ENCODE data around the gene GRIA4. TPM values are rescaled to one million over a fixed set of nuclear protein-coding genes. Genes with fewer than 3 reads are reported as not detected.

GRIA4 gene
- total and polyA plus RNA-seq, 2 donors (not counting 1 experiment from before 2014, with no cell fraction given), result 0.15 to 0.50 TPM

DNA sequence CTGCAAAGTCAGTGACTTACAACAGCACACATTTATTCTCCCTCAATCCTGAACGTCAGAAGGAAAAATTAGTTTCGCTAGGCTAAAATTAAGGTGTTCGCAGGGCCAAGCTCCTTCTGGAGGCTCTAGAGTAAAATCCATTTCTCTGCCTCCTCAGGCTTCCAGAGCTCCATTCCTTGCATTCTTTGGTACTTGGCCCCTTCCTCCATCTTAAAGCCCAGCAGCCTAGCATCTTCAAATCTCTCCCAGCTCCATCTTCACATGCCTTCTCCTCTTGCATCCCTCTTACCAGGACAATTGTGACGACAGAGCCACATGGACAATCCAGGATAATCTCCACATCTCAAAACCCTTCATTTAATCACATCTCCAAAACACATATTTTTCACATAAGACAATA, 165.0 kb downstream of the GRIA4 start:
- no peak overlapping the region for H3K4me3 ChIP-seq (replicated peaks in 1 of 4; ENCODE audit: control extremely low read depth in 1 of 4, insufficient read depth in 1 of 4, low read depth in 3 of 4, low read length in 4 of 4)
- no peak for DNase-seq (ENCODE audit: low read depth in 2 of 2)
- no peaks in the 10 kb centered on the region for H3K79me2 ChIP-seq (ENCODE audit: control insufficient read depth, insufficient read depth, low read length)
- TF ChIP-seq, protein P1, sequence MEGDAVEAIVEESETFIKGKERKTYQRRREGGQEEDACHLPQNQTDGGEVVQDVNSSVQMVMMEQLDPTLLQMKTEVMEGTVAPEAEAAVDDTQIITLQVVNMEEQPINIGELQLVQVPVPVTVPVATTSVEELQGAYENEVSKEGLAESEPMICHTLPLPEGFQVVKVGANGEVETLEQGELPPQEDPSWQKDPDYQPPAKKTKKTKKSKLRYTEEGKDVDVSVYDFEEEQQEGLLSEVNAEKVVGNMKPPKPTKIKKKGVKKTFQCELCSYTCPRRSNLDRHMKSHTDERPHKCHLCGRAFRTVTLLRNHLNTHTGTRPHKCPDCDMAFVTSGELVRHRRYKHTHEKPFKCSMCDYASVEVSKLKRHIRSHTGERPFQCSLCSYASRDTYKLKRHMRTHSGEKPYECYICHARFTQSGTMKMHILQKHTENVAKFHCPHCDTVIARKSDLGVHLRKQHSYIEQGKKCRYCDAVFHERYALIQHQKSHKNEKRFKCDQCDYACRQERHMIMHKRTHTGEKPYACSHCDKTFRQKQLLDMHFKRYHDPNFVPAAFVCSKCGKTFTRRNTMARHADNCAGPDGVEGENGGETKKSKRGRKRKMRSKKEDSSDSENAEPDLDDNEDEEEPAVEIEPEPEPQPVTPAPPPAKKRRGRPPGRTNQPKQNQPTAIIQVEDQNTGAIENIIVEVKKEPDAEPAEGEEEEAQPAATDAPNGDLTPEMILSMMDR (conservative IDR thresholded peaks at IDR 0.05 in 1 of 2, IDR thresholded peaks at IDR 0.05 in 1 of 2; ENCODE audit: low read depth in 1 of 2, low read length in 2 of 2), result no peak
- no peak for TF ChIP-seq EZH2 (IDR thresholded peaks at IDR 0.05; ENCODE audit: low read length, missing control alignments)
- H3K27ac ChIP-seq (ENCODE audit: insufficient read depth, low read length), result no peak overlapping the region
- no peaks in the 10 kb centered on the region for H3K36me3 ChIP-seq (ENCODE audit: control insufficient read depth, insufficient read depth, low read length)
- no peak overlapping the region for H3K4me2 ChIP-seq (ENCODE audit: extremely low read depth, insufficient read depth, low read length)
- H3K27me3 ChIP-seq (ENCODE audit: control insufficient read depth, insufficient read depth, low read length), result no peaks in the 10 kb centered on the region
- H3K4me1 ChIP-seq (ENCODE audit: control insufficient read depth, extremely low read depth, insufficient read depth, low read length), result no peaks in the 10 kb centered on the region
- no peak overlapping the region for H2AFZ ChIP-seq (ENCODE audit: low read length)
- H3K9me3 ChIP-seq (ENCODE audit: control insufficient read depth, insufficient read depth, low read depth, low read length), result no peaks in the 10 kb centered on the region
- no peaks in the 10 kb centered on the region for H4K20me1 ChIP-seq (ENCODE audit: control insufficient read depth, extremely low read depth, insufficient read depth, low read length)
- no peak overlapping the region for H3K9ac ChIP-seq (ENCODE audit: insufficient read depth, low read length)

DNA sequence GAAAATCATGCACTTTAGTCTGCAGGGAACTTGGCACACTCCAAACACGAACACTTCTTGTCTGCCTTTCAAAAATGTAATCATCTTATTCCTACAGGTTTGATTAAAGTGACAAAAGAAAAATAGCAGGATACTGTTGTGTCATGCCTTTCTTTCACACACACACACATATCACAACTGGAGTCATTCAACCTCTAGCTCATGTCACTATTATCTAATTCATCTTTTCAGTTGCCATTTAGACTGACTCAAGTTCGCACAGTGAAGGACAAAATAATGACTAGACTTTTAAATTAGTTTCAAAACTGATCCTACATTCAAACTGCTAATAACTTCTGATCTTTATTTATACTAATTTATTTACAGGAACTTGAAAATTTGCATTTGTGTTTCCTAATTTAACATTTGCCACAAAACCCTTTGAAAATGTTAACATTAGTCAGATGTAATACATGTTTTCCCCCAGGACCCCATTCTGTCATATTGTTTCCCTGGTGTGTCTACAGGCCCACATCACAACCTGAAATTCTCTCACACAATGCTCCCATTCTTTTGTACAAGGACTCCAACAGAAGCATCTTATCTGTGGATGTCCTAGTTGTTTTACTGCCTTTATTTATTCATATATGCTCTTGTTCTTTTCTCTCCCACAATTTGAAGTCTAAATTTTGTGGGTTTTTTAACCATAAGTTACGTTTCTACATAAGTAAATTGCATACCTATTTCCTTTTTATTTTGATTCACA, 171.1 kb downstream of the GRIA4 start:
- H3K36me3 ChIP-seq (ENCODE audit: control insufficient read depth, insufficient read depth, low read length), result no peaks in the 10 kb centered on the region
- no peak overlapping the region for H2AFZ ChIP-seq (ENCODE audit: low read length)
- no peak overlapping the region for H3K9ac ChIP-seq (ENCODE audit: insufficient read depth, low read length)
- no peaks in the 10 kb centered on the region for H3K9me3 ChIP-seq (ENCODE audit: control insufficient read depth, insufficient read depth, low read depth, low read length)
- TF ChIP-seq, protein P1 (conservative IDR thresholded peaks at IDR 0.05 in 1 of 2, IDR thresholded peaks at IDR 0.05 in 1 of 2; ENCODE audit: low read depth in 1 of 2, low read length in 2 of 2), result no peak
- no peak for TF ChIP-seq EZH2 (IDR thresholded peaks at IDR 0.05; ENCODE audit: low read length, missing control alignments)
- H3K4me1 ChIP-seq (ENCODE audit: control insufficient read depth, extremely low read depth, insufficient read depth, low read length), result no peaks in the 10 kb centered on the region
- DNase-seq (ENCODE audit: low read depth in 2 of 2), result no peak
- no peaks in the 10 kb centered on the region for H4K20me1 ChIP-seq (ENCODE audit: control insufficient read depth, extremely low read depth, insufficient read depth, low read length)
- no peaks in the 10 kb centered on the region for H3K27me3 ChIP-seq (ENCODE audit: control insufficient read depth, insufficient read depth, low read length)
- H3K4me2 ChIP-seq (ENCODE audit: extremely low read depth, insufficient read depth, low read length), result no peak overlapping the region
- no peak overlapping the region for H3K27ac ChIP-seq (ENCODE audit: insufficient read depth, low read length)
- no peak overlapping the region for H3K4me3 ChIP-seq (replicated peaks in 1 of 4; ENCODE audit: control extremely low read depth in 1 of 4, insufficient read depth in 1 of 4, low read depth in 3 of 4, low read length in 4 of 4)
- H3K79me2 ChIP-seq (ENCODE audit: control insufficient read depth, insufficient read depth, low read length), result no peaks in the 10 kb centered on the region

DNA sequence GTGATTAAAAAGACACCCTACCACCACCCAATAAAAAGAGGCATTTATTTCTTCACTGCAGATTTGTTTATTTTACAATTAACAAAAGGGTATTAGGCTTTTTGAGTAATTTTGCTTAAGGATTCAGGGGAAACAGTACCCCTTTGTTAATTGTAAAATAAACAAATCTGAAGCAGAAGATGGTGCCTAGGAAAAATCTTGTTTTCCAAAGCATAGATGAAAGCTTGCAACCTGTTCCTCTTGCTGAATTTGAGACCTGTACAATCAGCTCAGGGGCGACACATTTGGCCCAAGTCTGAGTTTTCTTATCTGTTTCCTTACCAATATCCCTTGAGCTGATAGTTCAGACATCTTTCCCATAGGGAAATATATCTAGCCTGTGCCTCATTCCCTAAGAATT, 171.9 kb downstream of the GRIA4 start:
- no peak for TF ChIP-seq EZH2 (IDR thresholded peaks at IDR 0.05; ENCODE audit: low read length, missing control alignments)
- TF ChIP-seq, protein P1 (conservative IDR thresholded peaks at IDR 0.05 in 1 of 2, IDR thresholded peaks at IDR 0.05 in 1 of 2; ENCODE audit: low read depth in 1 of 2, low read length in 2 of 2), result no peak
- Histone ChIP-seq H3K9ac (ENCODE audit: insufficient read depth, low read length) (no peak overlapping the region), H4K20me1 (ENCODE audit: control insufficient read depth, extremely low read depth, insufficient read depth, low read length) (no peaks in the 10 kb centered on the region)

More for the DNA sequence above, 171.9 kb downstream of the GRIA4 start:
- Histone ChIP-seq H3K36me3 (ENCODE audit: control insufficient read depth, insufficient read depth, low read length) (no peaks in the 10 kb centered on the region), H3K4me3 (replicated peaks in 1 of 4; ENCODE audit: control extremely low read depth in 1 of 4, insufficient read depth in 1 of 4, low read depth in 3 of 4, low read length in 4 of 4) (no peak overlapping the region), H3K79me2 (ENCODE audit: control insufficient read depth, insufficient read depth, low read length) (no peaks in the 10 kb centered on the region), H3K27ac (ENCODE audit: insufficient read depth, low read length) (no peak overlapping the region), H2AFZ (ENCODE audit: low read length) (no peak overlapping the region), H3K4me1 (ENCODE audit: control insufficient read depth, extremely low read depth, insufficient read depth, low read length) (no peaks in the 10 kb centered on the region), H3K4me2 (ENCODE audit: extremely low read depth, insufficient read depth, low read length) (no peak overlapping the region), H3K9me3 (ENCODE audit: control insufficient read depth, insufficient read depth, low read depth, low read length) (no peaks in the 10 kb centered on the region), H3K27me3 (ENCODE audit: control insufficient read depth, insufficient read depth, low read length) (no peaks in the 10 kb centered on the region)
- DNase-seq (ENCODE audit: low read depth in 2 of 2), result no peak

Measured in fibroblast of lung (primary cell).